ENCODE data around the gene ABCC1.
"Not testable (repeated sequence)": the region's sequence is repeated elsewhere in the genome, so short reads cannot be mapped to it uniquely, and the experiment has no call there.

Gene ABCC1

DNA sequence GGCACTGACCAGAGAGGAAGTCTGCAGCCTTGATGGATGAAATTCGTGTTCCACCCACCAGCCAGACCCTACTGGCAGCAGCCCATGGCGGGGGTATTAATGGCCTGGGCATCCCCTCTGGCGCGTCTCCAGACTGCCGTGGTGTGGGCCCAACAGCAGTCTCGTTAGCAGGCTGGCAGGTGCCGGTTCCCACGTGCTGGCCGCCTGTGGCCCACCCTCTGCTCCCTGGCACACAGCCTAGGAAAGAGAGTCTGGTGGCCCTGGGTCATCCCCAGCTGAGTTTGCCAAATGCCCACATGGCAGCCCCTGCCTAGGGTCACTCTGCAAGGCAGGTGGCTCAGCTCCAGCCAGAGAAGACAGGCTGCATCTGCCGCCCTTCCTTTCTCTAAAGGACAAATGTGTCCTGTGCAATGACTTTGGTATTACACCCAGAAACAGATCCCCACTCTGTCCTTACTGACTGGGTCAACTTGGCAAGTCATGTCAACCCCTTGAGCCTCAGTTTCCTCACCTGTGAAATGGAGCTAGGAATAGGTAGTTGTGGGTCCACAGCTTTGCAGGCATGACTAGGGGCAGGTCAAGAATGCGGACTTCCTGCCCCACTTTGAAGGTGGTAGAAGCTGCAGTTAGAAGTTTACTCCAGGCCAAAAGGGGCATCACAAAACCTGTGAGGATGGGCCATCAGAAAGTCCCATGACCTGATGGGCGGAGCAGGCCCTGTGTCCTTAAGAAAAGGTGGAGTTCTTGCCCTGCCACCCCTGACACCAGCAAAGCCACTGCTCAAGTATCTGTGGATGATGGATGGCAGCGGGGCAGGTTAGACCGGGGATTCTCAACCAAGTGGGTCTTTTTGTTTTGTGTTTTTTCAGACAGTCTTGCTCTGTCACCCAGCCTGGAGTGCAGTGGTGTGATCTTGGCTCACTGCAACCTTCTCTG, 197.2 kb downstream of the ABCC1 start:
- DNase-seq = no peak

GRCh38 chr16:16147316-16147999, 198.0 kb downstream of the ABCC1 start:
- no peak for DNase-seq

- not testable (repeated sequence) for DNase-seq
These were observed 198.7 kb downstream of the ABCC1 start for GRCh38 chr16:16148000-16148599.

DNA sequence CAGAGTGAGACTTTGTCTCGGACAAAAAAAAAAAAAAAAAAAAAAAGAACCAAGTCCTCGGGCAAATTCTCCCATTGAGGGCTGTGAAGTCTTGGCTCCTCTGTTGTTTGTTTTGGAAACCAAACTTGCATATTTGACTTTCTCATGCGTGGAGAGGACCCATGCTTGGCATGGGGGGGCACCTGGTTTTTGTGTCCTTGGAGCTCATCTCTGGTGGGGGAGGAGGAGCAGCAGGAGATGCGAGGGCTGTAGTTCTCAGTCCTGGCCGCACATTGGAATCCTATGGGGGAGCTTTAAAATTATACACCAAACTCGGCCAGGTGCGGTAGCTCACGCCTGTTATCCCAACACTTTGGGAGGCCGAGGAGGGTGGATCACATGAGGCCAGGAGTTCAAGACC, 199.3 kb downstream of the ABCC1 start:
- DNase-seq = no peak

DNA sequence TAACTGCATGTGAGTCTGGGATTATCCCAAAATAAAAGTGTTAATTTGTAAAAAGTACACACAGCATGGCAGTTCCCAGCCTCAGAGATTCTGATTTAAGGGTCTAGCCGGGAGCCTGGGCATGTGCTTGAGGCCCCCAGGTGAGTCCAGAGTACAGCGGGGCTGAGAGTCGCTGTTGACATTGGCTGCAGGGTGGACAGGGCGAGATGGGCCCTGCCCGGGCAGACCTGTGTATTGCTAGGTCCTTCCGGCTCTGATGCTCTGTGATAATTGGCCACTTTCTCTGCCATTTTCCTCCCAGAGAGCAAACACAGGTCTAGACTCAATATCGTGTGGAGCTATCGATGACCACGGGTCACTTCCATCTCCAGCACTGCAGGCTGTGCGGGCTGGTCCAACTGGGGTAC, 200.3 kb downstream of the ABCC1 start:
- no peak for DNase-seq

GRCh38 chr16:16150117-16150877, 200.9 kb downstream of the ABCC1 start:
- no peak for DNase-seq

DNA sequence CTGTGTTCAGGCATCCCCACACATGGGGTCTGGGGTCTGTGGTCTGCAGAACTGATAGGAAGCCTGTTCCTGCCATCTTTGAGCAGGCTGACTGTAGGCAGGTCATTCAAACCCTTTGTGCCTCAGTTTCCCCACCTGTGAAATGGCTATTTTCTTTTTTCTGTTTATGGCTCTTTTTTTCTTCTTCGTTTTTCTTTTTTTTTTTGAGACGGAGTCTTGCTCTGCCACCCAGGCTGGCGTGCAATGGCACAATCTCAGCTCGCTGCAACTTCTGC, 201.4 kb downstream of the ABCC1 start:
- no peak for DNase-seq

DNA sequence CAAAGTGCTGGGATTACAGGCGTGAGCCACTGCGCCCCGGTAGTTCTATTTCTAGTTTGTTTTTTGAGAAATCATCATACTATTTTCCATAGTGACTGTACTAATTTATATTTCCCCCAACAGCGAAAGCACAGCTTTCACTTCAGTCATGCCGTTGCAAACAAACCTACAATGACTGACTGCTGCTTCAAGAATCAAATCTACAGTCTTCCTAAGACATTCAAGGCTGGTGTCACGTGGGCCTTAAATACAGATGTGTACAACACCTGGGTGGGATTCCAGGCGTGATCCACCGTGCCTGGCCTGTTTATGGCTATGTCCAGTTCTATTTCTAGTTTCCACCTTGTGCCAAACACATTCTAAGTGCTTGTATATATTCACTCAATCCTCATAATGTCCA, 201.9 kb downstream of the ABCC1 start:
- DNase-seq = no peak

DNA sequence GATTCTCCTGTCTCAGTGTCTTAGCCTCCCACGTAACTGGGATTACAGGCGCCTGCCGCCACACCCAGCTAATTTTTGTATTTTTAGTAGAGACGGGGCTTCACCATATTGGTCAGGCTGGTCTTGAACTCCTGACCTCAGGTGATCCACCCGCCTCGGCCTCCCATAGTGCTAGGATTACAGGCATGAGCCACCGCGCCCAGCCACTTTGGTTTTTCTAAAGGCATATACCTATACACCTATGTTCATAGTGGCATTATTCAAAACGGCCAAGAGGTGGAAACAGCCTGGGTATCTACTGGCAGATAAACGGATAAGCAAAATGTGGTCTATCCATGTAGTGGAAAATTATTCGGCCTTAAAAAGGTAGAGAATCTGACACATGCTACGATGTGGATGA, 203.6 kb downstream of the ABCC1 start:
- not testable (repeated sequence) for DNase-seq

- no peak for DNase-seq
These were observed 205.0 kb downstream of the ABCC1 start for GRCh38 chr16:16154281-16154951.

DNA sequence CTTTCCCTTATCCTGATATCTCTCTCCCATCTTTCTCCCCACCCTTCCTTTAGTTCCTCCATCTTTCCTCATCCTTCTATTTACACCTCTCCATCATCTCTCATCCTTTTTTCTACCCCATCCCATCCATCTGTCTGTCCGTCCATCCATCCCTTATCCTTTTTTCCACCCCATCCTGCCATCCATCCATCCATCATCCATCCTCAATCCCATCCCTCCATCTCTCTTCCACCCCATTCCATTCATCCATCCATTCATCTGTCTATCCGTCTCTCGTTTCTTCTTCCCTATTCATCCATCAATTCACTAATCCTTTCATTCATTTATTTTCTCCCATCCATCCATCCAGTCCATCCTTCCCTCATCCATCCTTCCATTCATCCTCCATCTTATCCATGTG, 205.8 kb downstream of the ABCC1 start:
- DNase-seq = no peak

DNA sequence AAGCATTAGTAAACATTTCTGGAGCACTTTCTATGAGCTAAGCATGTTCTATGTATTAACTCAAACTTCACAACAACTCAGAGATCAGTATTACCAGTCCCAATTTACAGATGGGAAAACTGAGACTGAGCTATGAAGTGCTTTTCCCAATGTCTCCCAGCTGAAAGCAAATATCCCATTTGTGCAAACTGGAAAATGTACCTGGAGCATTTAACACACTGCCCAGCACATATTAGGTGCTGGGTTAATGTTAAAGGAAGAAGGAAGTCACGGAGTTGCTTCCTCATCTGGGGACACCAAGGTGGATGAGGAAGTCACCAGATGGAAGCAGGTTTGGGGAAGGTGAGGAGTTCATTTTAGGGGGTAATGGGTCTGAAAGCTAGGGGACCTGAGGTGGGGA, 207.8 kb downstream of the ABCC1 start:
- no peak for DNase-seq

DNA sequence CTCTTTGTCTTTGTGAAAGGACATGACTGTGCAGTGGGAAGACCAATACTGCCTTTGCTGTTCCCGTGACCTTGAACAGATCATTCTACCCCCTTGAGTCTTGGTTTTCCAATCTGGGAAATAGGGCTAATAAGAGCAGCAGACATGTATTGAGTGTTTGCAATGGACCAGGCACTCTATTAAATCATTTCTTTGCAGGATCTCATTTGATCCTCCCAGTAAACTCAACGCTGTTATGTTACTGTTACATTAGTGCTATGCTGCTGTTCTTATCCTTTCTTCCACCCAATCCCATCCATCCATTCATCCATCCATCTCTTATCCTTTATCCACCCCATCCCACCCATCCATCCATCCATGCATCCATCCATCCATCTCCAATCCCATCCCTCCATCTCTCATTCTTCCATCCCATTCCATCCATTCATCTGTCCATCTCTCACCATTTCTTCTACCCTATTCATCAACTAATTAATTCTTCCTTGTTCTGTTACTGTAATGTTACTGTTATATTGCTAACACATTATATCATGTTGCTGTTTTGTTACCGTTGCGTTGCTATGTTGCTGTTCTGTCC, 208.8 kb downstream of the ABCC1 start:
- DNase-seq = no peak

- DNase-seq = no peak
These were observed 209.4 kb downstream of the ABCC1 start for GRCh38 chr16:16158741-16159374.

- DNase-seq = no peak
These were observed 210.2 kb downstream of the ABCC1 start for GRCh38 chr16:16159662-16160061.

- DNase-seq = no peak
These were observed 211.9 kb downstream of the ABCC1 start for GRCh38 chr16:16161319-16161718.

DNA sequence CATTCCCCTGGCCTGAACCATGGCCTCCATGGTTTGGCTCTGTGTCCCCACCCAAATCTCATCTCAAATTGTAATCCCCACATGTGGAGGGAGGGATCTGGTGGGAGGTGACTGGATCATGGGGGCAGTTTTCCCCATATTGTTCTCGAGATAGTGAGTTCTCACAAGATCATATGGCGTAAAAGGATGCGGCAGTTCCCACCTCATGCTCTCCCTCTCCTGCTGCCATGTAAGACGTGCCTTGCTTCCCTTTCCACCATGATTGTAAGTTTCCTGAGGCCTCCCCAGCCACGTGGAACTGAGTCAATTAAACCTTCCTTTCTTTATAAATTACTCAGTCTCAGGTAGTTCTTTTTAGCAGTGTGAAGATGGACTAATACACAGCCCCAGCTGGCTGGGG, 212.4 kb downstream of the ABCC1 start:
- DNase-seq = not testable (repeated sequence)

DNA sequence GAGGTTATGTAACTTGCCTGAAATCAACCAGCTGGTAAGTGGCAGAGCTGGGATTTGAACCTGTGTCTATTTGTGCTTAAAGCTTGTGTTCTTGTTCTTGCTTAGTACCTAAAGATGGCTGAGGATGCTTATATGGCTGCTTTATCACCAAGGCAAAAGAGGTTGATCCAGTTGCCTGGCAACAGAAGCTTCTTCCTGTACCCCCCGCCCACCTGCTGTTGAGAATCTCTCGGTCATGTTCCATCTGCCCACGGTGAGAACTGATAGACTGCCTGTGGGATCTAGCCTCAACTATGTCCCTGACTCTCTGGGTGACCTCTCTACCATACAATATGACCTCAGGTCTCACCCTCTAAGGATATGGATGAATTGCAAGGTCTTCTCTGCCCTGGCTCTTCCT, 213.2 kb downstream of the ABCC1 start:
- DNase-seq = no peak

- DNase-seq = no peak
These were observed 213.7 kb downstream of the ABCC1 start for GRCh38 chr16:16163109-16163508.

GRCh38 chr16:16163571-16163970, 214.2 kb downstream of the ABCC1 start:
- DNase-seq = no peak

DNA sequence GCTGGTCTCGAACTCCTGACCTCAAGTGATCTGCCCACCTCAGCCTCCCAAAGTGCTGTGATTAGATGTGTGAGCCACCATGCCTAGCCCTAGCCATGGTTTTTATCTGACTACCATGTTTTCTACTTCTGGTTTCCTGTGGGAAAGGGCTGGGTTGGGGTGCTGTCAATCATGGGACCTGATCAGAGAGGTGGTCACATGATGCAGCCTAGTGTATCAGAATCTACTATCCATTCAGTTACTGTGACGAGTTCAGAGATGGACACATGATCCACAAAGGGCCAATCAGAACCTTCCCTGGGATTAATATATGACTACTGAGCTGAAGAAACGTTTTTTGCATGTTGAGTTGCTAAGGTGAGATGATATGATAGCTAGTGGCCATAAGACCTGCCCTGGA, 214.8 kb downstream of the ABCC1 start:
- DNase-seq = no peak

DNA sequence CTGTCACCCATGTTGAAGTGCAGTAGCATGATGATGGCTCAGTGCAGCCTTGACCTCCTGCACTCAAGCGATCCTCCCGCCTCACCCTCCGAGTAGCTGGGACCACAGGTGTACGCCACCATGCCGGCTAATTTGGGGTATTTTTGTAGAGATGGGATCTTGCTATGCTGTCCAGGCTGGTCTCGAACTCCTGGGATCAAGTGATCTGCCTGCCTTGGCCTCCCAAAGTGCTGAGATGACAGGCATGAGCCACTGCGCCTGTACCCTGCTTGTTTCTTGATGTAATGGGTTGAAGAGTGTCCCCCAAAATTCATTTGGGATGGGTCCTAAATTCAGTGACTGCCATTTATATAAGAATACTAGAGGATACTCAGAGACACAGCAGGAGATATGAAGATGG, 216.7 kb downstream of the ABCC1 start:
- no peak for DNase-seq

Measured in stimulated activated CD4-positive, alpha-beta T cell treated with anti-CD3 and anti-CD28 coated beads, Interleukin-4, amount 100 ng/mL, for 4 hours (primary cell).